Body of pancreas (tissue), 4 donors: ENCODE results near the gene UBASH3A.

Experiments used
- CTCF ChIP-seq, 7 experiments: fragments of 450-650 bp in 4 of 7; fragments of 200-600 bp in 3 of 7; sonication (generic) in 3 of 7; IDR thresholded peaks; one replicate each; pipeline ENCODE4 v1.5.1; 2016 to 2019; ENCODE audit warnings: antibody characterized with exemption in 7 of 7
- POLR2A ChIP-seq, 3 donors: fragments of 450-650 bp; IDR thresholded peaks; one replicate each; pipeline ENCODE4 v1.6.1; 2016; ENCODE audit warnings: antibody characterized with exemption in 3 of 3, mild to moderate bottlenecking in 2 of 3

GRCh38 chr21:42486072-42486471 lies 82.4 kb downstream of the UBASH3A start:
- TF ChIP-seq CTCF (IDR thresholded peaks at IDR 0.05): no peak
- no peak for TF ChIP-seq POLR2A (IDR thresholded peaks at IDR 0.05)
